Upper lobe of right lung (tissue), 1 donor: ENCODE results near the gene CDKN2A. TPM values are rescaled to one million over a fixed set of nuclear protein-coding genes. Genes with fewer than 3 reads are reported as not detected.
A peak's percentile ranks its signal among the peaks of the same experiment; 100 is the strongest.

Experiments used
- ATAC-seq: fragments of 200-7000 bp; cut with Tn5 transposase; one replicate; pipeline ENCODE4 v1.9.1; 2020; ENCODE audit warnings: mild to moderate bottlenecking, moderate library complexity
- DNase-seq: peaks from one replicate; pipeline ENCODE4 v3.0.0-alpha.2; 2020
- H3K27ac ChIP-seq: fragments of 200-600 bp; one replicate; pipeline ENCODE4 v1.8.0; 2022
- H3K27me3 ChIP-seq: fragments of 200-600 bp; one replicate; pipeline ENCODE4 v1.8.0; 2022; ENCODE audit warnings: mild to moderate bottlenecking
- H3K36me3 ChIP-seq: fragments of 200-600 bp; one replicate; pipeline ENCODE4 v1.8.0; 2022
- H3K4me1 ChIP-seq: fragments of 200-600 bp; one replicate; pipeline ENCODE4 v1.8.0; 2022
- H3K4me3 ChIP-seq: fragments of 200-600 bp; one replicate; pipeline ENCODE4 v1.8.0; 2022; ENCODE audit warnings: mild to moderate bottlenecking
- H3K9me3 ChIP-seq: fragments of 200-600 bp; one replicate; pipeline ENCODE4 v1.8.0; 2022
- intact Hi-C: fragments of 100-400 bp; cut with DNase I; formaldehyde crosslinking; loops from one replicate; pipeline ENCODE4 v1.11.0; 2022
- total RNA-seq: library from RNA; stranded (reverse); fragmentation: NEBNext Ultra II Directional; extraction: Animal tissue kit (Norgen Biotek cat#: 25700); gene quantifications from one replicate; pipeline ENCODE4 v1.2.1, GENCODE V29; 2021
- TF ChIP-seq, protein P1 (sequence below): fragments of 200-600 bp; IDR thresholded peaks from one replicate; pipeline ENCODE4 v1.8.0; 2022; ENCODE audit warnings: antibody characterized with exemption
- donor health status: DM: no; HTN: yes; CAD: no; lungs with severe emphysema.

Gene CDKN2A
- total RNA-seq, 1 donor from 2014 or later, result 5.1 TPM

- no peaks in the 10 kb centered on the region for H3K4me1 ChIP-seq
- no peak overlapping the region for H3K27ac ChIP-seq
- intact Hi-C loops, result no loop called here
- no peaks in the 10 kb centered on the region for H3K9me3 ChIP-seq
- peaks cover 57% of the 10 kb centered on the region for H3K27me3 ChIP-seq
- no peak for ATAC-seq
- TF ChIP-seq, protein P1, sequence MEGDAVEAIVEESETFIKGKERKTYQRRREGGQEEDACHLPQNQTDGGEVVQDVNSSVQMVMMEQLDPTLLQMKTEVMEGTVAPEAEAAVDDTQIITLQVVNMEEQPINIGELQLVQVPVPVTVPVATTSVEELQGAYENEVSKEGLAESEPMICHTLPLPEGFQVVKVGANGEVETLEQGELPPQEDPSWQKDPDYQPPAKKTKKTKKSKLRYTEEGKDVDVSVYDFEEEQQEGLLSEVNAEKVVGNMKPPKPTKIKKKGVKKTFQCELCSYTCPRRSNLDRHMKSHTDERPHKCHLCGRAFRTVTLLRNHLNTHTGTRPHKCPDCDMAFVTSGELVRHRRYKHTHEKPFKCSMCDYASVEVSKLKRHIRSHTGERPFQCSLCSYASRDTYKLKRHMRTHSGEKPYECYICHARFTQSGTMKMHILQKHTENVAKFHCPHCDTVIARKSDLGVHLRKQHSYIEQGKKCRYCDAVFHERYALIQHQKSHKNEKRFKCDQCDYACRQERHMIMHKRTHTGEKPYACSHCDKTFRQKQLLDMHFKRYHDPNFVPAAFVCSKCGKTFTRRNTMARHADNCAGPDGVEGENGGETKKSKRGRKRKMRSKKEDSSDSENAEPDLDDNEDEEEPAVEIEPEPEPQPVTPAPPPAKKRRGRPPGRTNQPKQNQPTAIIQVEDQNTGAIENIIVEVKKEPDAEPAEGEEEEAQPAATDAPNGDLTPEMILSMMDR, result no peak
- DNase-seq, result no peak
- no peaks in the 10 kb centered on the region for H3K36me3 ChIP-seq
- no peak overlapping the region for H3K4me3 ChIP-seq
Measured at GRCh38 chr9:21991072-21991959, 2.9 kb downstream of the CDKN2A start.

DNA sequence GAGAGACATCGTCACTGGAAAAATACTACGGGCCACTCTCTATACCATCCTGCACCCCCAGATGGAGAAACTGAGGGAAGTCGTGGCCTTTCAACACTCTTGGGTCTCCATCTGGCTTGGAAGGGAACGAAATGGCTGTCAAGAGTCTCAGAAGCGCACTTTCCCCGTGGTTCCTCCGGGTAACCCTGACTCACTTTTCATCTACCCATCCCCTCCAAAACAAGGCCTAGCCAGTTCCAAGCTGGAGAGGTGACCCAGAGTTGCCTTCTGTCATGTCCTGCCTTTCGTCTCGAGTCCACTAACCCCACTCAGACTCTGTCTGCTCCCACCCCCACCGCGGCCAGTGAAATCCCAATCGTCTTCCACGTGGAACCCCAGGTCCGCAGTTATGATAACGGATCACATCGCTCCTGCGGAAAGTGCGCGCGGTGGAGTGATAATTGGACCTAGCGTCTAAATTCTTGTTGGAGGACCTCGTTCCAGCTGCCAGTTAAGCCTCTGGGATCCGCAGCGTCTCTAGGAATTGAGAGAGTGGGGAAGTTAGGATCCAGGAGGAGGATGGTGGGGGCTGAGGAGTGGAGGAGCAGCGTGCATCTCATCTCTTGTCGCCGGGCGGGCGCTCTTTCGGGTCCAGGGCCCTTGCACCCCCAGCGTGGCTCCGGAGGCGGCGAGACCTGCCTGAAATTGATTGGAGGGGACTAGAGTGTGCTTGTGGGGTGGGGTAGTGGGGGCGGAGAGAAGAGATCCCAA lies 4.6 kb downstream of the CDKN2A start:
- Histone ChIP-seq H3K36me3 (no peaks in the 10 kb centered on the region), H3K27me3 (peaks cover 72% of the 10 kb centered on the region), H3K9me3 (no peaks in the 10 kb centered on the region), H3K4me1 (no peaks in the 10 kb centered on the region), H3K4me3 (no peak overlapping the region), H3K27ac (no peak overlapping the region)
- TF ChIP-seq, protein P1, result no peak
- ATAC-seq, result no peak
- intact Hi-C loops, result no loop called here
- DNase-seq, result peak; percentile 50

DNA sequence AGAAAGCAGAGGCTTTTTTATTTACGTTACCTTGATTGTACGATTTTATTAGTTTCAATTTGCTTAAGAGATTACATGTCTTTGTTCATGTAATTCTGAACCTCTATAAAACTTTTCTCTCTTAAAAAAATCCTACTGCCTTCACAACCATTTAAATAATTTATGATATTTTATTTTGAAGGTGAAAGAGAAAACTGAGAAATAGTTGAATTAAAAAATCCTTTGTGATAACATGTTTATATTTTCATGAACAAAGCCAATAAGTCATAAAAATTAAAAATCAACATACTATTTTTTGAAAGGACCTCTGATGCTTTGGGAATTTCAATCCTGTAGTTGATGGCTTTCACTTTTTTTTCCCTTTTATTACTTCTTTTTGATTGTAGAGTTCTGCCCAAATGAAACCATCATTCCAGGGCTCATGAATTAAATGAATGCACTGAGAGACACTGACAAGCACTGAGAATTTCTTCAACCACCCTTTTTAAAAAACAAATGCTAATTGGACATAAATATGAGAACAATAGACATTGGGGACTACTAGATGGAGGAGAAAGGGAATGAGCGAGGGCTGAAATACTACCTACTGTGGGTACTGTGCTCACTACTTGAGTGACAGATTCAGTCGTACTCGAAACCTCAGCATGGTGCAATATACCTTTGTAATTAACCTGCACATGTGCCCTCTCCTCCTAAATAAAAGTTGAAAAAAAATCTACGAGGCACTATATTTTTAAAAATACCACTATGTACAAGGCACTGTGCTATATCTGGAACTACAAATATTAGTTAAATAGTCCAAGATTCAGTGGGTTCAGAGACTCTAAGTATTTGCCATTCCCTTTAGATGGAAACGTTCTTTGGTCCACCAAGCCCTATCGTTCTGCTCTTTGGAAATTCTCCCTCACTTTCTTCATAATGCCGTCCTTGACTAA lies 5.9 kb downstream of the CDKN2A start:
- DNase-seq (no peak), ATAC-seq (no peak)
- Histone ChIP-seq H3K4me3 (no peak overlapping the region), H3K27me3 (peaks cover 84% of the 10 kb centered on the region), H3K9me3 (no peaks in the 10 kb centered on the region), H3K4me1 (no peaks in the 10 kb centered on the region), H3K36me3 (no peaks in the 10 kb centered on the region), H3K27ac (no peak overlapping the region)
- TF ChIP-seq, protein P1, result no peak
- intact Hi-C loops, result no loop called here

DNA sequence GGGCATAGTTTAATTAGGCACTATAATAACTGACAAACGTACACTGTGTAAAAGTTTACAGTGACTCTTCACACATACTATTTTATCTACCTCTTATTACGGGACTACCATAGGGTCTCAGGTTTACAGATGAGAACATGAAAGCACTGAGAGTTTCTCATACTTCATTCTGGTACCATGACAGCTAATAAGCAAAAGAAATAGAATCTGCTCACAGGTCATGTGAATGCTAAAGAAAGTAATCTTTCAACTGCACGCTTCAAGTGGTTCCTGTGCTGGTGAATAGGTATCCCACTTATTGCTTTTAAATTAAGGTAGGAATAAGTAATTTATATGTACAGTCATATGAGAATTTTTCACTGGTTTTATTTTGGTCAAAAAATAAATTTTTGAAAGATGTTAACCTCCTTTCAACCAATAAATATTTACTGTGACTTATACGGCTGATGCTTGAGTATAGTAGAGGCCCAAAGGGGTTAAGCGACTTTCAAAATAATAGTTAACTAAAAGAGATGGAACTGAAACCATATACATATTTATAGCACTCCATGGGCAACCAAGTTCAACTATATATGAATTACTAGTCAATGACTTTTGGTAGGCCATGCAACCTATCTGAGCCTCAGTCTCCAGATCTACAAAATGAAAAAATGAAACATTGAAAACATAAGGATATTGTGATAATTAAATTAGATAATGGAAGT lies 8.1 kb downstream of the CDKN2A start:
- no peak for DNase-seq
- Histone ChIP-seq H3K9me3 (no peaks in the 10 kb centered on the region), H3K4me3 (no peak overlapping the region), H3K36me3 (no peaks in the 10 kb centered on the region), H3K27me3 (peaks cover 76% of the 10 kb centered on the region), H3K4me1 (no peaks in the 10 kb centered on the region), H3K27ac (no peak overlapping the region)
- TF ChIP-seq, protein P1, result no peak
- intact Hi-C loops, result no loop called here
- ATAC-seq, result no peak

DNA sequence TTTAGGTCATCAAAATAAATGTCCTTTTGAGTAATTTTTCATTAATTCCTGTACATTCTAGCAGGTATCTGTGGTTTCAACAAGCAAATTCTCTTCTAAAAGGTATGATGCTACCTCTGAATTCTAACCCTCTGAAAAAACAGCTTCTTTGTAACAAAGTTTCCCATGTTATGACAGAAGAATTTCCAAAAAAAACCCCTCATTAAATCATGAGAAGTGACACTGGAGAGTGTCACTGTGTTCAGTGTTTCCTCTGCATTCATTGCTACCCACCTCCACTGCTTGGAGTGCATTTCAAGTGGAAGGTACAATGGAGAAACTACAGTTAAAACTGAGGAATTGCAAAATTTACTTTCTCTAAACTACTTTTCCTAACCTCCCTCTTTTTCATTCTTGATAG lies 10.1 kb downstream of the CDKN2A start:
- ATAC-seq (no peak), DNase-seq (no peak)
- intact Hi-C loops, result no loop called here
- no peak overlapping the region for H3K27ac ChIP-seq
- no peaks in the 10 kb centered on the region for H3K36me3 ChIP-seq
- H3K27me3 ChIP-seq, result peaks cover 71% of the 10 kb centered on the region
- TF ChIP-seq, protein P1, result no peak
- H3K9me3 ChIP-seq, result no peaks in the 10 kb centered on the region
- no peaks in the 10 kb centered on the region for H3K4me1 ChIP-seq
- no peak overlapping the region for H3K4me3 ChIP-seq
